Measurements from ENCODE around the gene RNF186.
A peak's percentile ranks its signal among the peaks of the same experiment; 100 is the strongest.

The RNF186 gene

GRCh38 chr1:19814681-19815503 lies at the start of gene RNF186:
RNF186 (minus strand) TSS chr1:19815283; CDS start chr1:19815101, 182 bp downstream.
- Histone ChIP-seq H3K27ac (ENCODE audit: low read length) (peak within 1 kb of the TSS; percentile 57; the same call in 1 of the 2 replicates), H3K4me1 (ENCODE audit: low read length) (peaks cover 16% of the 10 kb centered on the region), H3K36me3 (replicated peaks; ENCODE audit: insufficient read depth, low read length) (no peaks in the 10 kb centered on the region), H3K9me3 (replicated peaks; ENCODE audit: insufficient read depth, low read length) (no peaks in the 10 kb centered on the region), H3K9ac (ENCODE audit: low read length) (no peak within 1 kb of the TSS; the same call in 1 of the 2 replicates), H3F3A (ENCODE audit: insufficient read depth, low read length) (peaks cover 12% of the 10 kb centered on the region), H3K4me2 (ENCODE audit: low read depth, low read length) (peak within 1 kb of the TSS; percentile 51), H4K20me1 (ENCODE audit: insufficient read depth, low read length) (no peaks in the 10 kb centered on the region), H3K9me2 (replicated peaks; ENCODE audit: insufficient read depth, low read length) (no peaks in the 10 kb centered on the region), H2AFZ (ENCODE audit: low read length) (no peak within 1 kb of the TSS), H3K27me3 (replicated peaks; ENCODE audit: insufficient read depth, low read length) (peaks cover 14% of the 10 kb centered on the region), H3K79me2 (ENCODE audit: low read length) (no peaks in the 10 kb centered on the region), H3K4me3 (ENCODE audit: low read length) (no peak within 1 kb of the TSS; the same call in 1 of the 2 replicates)
- peak; percentile 48 for DNase-seq
- TF ChIP-seq CTCF (IDR thresholded peaks at IDR 0.05; ENCODE audit: low read length) = no peak
- no peak for TF ChIP-seq EZH2phosphoT487 (IDR thresholded peaks at IDR 0.05; ENCODE audit: low read length)

GRCh38 chr1:19864570-19865160 lies 49.6 kb upstream of the RNF186 start:
- Histone ChIP-seq H3K79me2 (ENCODE audit: low read length) (no peaks in the 10 kb centered on the region), H3F3A (ENCODE audit: insufficient read depth, low read length) (no peaks in the 10 kb centered on the region), H3K9me3 (replicated peaks; ENCODE audit: insufficient read depth, low read length) (no peaks in the 10 kb centered on the region), H3K4me2 (ENCODE audit: low read depth, low read length) (no peak overlapping the region), H3K4me1 (ENCODE audit: low read length) (no peaks in the 10 kb centered on the region), H3K27me3 (replicated peaks; ENCODE audit: insufficient read depth, low read length) (no peaks in the 10 kb centered on the region), H4K20me1 (ENCODE audit: insufficient read depth, low read length) (no peaks in the 10 kb centered on the region), H3K9ac (ENCODE audit: low read length) (no peak overlapping the region), H3K9me2 (replicated peaks; ENCODE audit: insufficient read depth, low read length) (no peaks in the 10 kb centered on the region), H3K36me3 (replicated peaks; ENCODE audit: insufficient read depth, low read length) (no peaks in the 10 kb centered on the region), H3K27ac (ENCODE audit: low read length) (no peak overlapping the region), H2AFZ (ENCODE audit: low read length) (no peak overlapping the region), H3K4me3 (ENCODE audit: low read length) (no peak overlapping the region)
- TF ChIP-seq EZH2phosphoT487 (IDR thresholded peaks at IDR 0.05; ENCODE audit: low read length) = no peak
- no peak for TF ChIP-seq EZH2 (optimal IDR thresholded peaks at IDR 0.05; ENCODE audit: low read depth, low read length)
- TF ChIP-seq CTCF (IDR thresholded peaks at IDR 0.05; ENCODE audit: low read length) = no peak
- no peak for DNase-seq

- H3K4me1 ChIP-seq (ENCODE audit: low read length) = no peaks in the 10 kb centered on the region
- H3K4me2 ChIP-seq (ENCODE audit: low read depth, low read length) = no peak overlapping the region
- H3K4me3 ChIP-seq (ENCODE audit: low read length) = no peak overlapping the region
- H3K79me2 ChIP-seq (ENCODE audit: low read length) = no peaks in the 10 kb centered on the region
- H3K9ac ChIP-seq (ENCODE audit: low read length) = no peak overlapping the region
- no peaks in the 10 kb centered on the region for H3F3A ChIP-seq (ENCODE audit: insufficient read depth, low read length)
- H3K27ac ChIP-seq (ENCODE audit: low read length) = no peak overlapping the region
- no peaks in the 10 kb centered on the region for H3K27me3 ChIP-seq (replicated peaks; ENCODE audit: insufficient read depth, low read length)
- DNase-seq = no peak
- TF ChIP-seq EZH2 (optimal IDR thresholded peaks at IDR 0.05; ENCODE audit: low read depth, low read length) (no peak), EZH2phosphoT487 (IDR thresholded peaks at IDR 0.05; ENCODE audit: low read length) (no peak), CTCF (IDR thresholded peaks at IDR 0.05; ENCODE audit: low read length) (no peak)
- no peaks in the 10 kb centered on the region for H4K20me1 ChIP-seq (ENCODE audit: insufficient read depth, low read length)
- no peaks in the 10 kb centered on the region for H3K36me3 ChIP-seq (replicated peaks; ENCODE audit: insufficient read depth, low read length)
- H3K9me3 ChIP-seq (replicated peaks; ENCODE audit: insufficient read depth, low read length) = no peaks in the 10 kb centered on the region
- H3K9me2 ChIP-seq (replicated peaks; ENCODE audit: insufficient read depth, low read length) = no peaks in the 10 kb centered on the region
- no peak overlapping the region for H2AFZ ChIP-seq (ENCODE audit: low read length)
Observed at GRCh38 chr1:19862944-19863343, 47.9 kb upstream of the RNF186 start.
